B cell (primary cell): ENCODE results near the gene CCDC178. TPM values are rescaled to one million over a fixed set of nuclear protein-coding genes. Genes with fewer than 3 reads are reported as not detected.

Experiments
- ATAC-seq: fragments of 200-7000 bp; cut with Tn5 transposase; one replicate; pipeline ENCODE4 v1.10.0; 2021; ENCODE audit warnings: low read depth, mild to moderate bottlenecking, moderate number of reproducible peaks, moderate library complexity
- CTCF ChIA-PET: fragments of 350-600 bp; sonication (Branson Sonifier 250); formaldehyde crosslinking; loops from one replicate; lab custom pipeline; 2021; ENCODE audit warnings: antibody characterized with exemption, inconsistent platforms; lab: Charles Lee
- POLR2A ChIA-PET: fragments of 350-600 bp; sonication (Branson Sonifier 250); formaldehyde crosslinking; loops from one replicate; lab custom pipeline; 2021; ENCODE audit warnings: antibody characterized with exemption; lab: Charles Lee
- DNase-seq: peaks from one replicate; pipeline ENCODE4 v3.0.0; 2013
- H2AFZ ChIP-seq: 2 replicates; pipeline ENCODE4 v1.6.1; 2012; ENCODE audit warnings: mild to moderate bottlenecking, low read depth, low read length; ENCODE audit not compliant: insufficient read depth, poor library complexity, severe bottlenecking
- H3K27ac ChIP-seq, 2 donors: 1 replicate in 1 of 2; 2 replicates in 1 of 2; pipeline ENCODE4 v1.5.1; 2012 to 2013; ENCODE audit warnings: low read length in 2 of 2, mild to moderate bottlenecking in 2 of 2, moderate library complexity in 1 of 2
- H3K27me3 ChIP-seq, 4 experiments: fragments of 200-600 bp in 1 of 4; sonication (generic) in 1 of 4; replicated peaks in 1 of 4; 1 replicate in 2 of 4; 2 replicates in 2 of 4; pipeline versions ENCODE4 v1.6.1 to v1.7.0; 2013 to 2016; ENCODE audit warnings: low read length in 3 of 4, mild to moderate bottlenecking in 2 of 4, mixed read lengths in 1 of 4, moderate library complexity in 1 of 4; ENCODE audit not compliant: insufficient read depth in 4 of 4, control insufficient read depth in 3 of 4; ENCODE audit errors: control extremely low read depth in 1 of 4
- H3K36me3 ChIP-seq, 2 experiments: replicated peaks in 1 of 2; 1 replicate in 1 of 2; 2 replicates in 1 of 2; pipeline versions ENCODE4 v1.6.1 to v1.7.1; 2013; ENCODE audit warnings: low read length in 1 of 2; ENCODE audit not compliant: insufficient read depth in 2 of 2, control insufficient read depth in 1 of 2; ENCODE audit errors: control extremely low read depth in 1 of 2, extremely low read depth in 1 of 2
- H3K4me1 ChIP-seq, 2 donors: fragments of 200-600 bp in 1 of 2; sonication (generic) in 1 of 2; 1 replicate in 1 of 2; 2 replicates in 1 of 2; pipeline versions ENCODE4 v1.5.1 to v1.6.1; 2013 to 2017; ENCODE audit warnings: low read length in 2 of 2; ENCODE audit not compliant: control insufficient read depth in 2 of 2, insufficient read depth in 2 of 2
- H3K4me2 ChIP-seq: replicated peaks from 2 replicates; pipeline ENCODE3; 2012; ENCODE audit warnings: mild to moderate bottlenecking, low read depth, low read length; ENCODE audit not compliant: poor library complexity, severe bottlenecking
- H3K4me3 ChIP-seq, 5 experiments: fragments of 200-600 bp in 1 of 5; sonication (generic) in 1 of 5; 1 replicate in 3 of 5; 2 replicates in 2 of 5; pipeline versions ENCODE4 v1.5.1 to v1.7.0; 2011 to 2016; ENCODE audit warnings: low read length in 4 of 5, mild to moderate bottlenecking in 4 of 5, low read depth in 2 of 5, control low read depth in 1 of 5, moderate library complexity in 1 of 5; ENCODE audit not compliant: insufficient read depth in 1 of 5; ENCODE audit errors: control extremely low read depth in 1 of 5, extremely low read depth in 1 of 5
- H3K79me2 ChIP-seq: fragments of 200-600 bp; sonication (generic); one replicate; pipeline ENCODE4 v1.6.0; 2016; ENCODE audit warnings: low read length; ENCODE audit not compliant: control insufficient read depth, insufficient read depth
- H3K9ac ChIP-seq: fragments of 200-600 bp; sonication (generic); 2 replicates; pipeline ENCODE4 v1.6.1; 2017; ENCODE audit warnings: mild to moderate bottlenecking, low read length, moderate library complexity
- H3K9me3 ChIP-seq, 3 donors: one replicate each; pipeline versions ENCODE4 v1.6.1 to v1.7.1; 2013; ENCODE audit warnings: low read length in 2 of 3; ENCODE audit not compliant: control insufficient read depth in 2 of 3, insufficient read depth in 1 of 3; ENCODE audit errors: control extremely low read depth in 1 of 3
- H4K20me1 ChIP-seq: 2 replicates; pipeline ENCODE4 v1.6.0; 2012; ENCODE audit warnings: mild to moderate bottlenecking, low read length; ENCODE audit not compliant: insufficient read depth, control insufficient read depth, poor library complexity, severe bottlenecking
- H3K27ac Mint-ChIP-seq: one replicate; pipeline ENCODE4 v1.8.0; 2021; ENCODE audit warnings: mixed read lengths
- H3K27me3 Mint-ChIP-seq: one replicate; pipeline ENCODE4 v1.8.0; 2021; ENCODE audit warnings: mixed read lengths
- H3K4me1 Mint-ChIP-seq: one replicate; pipeline ENCODE4 v1.8.0; 2021; ENCODE audit warnings: mixed read lengths
- H3K4me3 Mint-ChIP-seq: one replicate; pipeline ENCODE4 v1.8.0; 2021; ENCODE audit warnings: mixed read lengths
- H3K9me3 Mint-ChIP-seq: one replicate; pipeline ENCODE4 v1.8.0; 2022; ENCODE audit warnings: mixed read lengths; ENCODE audit not compliant: insufficient read depth
- EZH2 ChIP-seq: IDR thresholded peaks from 2 replicates; pipeline ENCODE4 v1.6.1; 2012; ENCODE audit warnings: borderline replicate concordance, low read depth, mild to moderate bottlenecking, moderate library complexity, low read length; ENCODE audit not compliant: insufficient read depth, poor library complexity, severe bottlenecking
- WGBS: methylation state at CpG from one replicate; pipeline ENCODE4 v1.1.5; 2013; ENCODE audit warnings: missing lambda C conversion rate; ENCODE audit not compliant: insufficient coverage; 5-methylcytosine and 5-hydroxymethylcytosine counted together
- intact Hi-C: fragments of 100-400 bp; cut with micrococcal nuclease; formaldehyde crosslinking; loops from one replicate; pipeline ENCODE4 v1.10.0; 2022
- polyA plus RNA-seq: library from polyadenylated mRNA; depleted of rRNA; stranded (reverse); fragments of >200 nt; gene quantifications from 2 replicates; pipeline ENCODE4 v1.2.3, GENCODE V29; 2012
- total RNA-seq, 2 donors: library from RNA; stranded (reverse); fragments of 120-200 nt in 1 of 2; gene quantifications; 1 replicate in 1 of 2; 2 replicates in 1 of 2; pipeline versions ENCODE4 v1.2.3 to v1.2.4, GENCODE V29; 2013 to 2022
- TF ChIP-seq, protein P1 (sequence below): fragments of 200-600 bp; IDR thresholded peaks from one replicate; pipeline ENCODE4 v1.8.0; 2022; ENCODE audit warnings: antibody characterized with exemption, mild to moderate bottlenecking

Gene CCDC178
- total and polyA plus RNA-seq, 2 donors (not counting 1 experiment from before 2014, with no cell fraction given): not detected

DNA sequence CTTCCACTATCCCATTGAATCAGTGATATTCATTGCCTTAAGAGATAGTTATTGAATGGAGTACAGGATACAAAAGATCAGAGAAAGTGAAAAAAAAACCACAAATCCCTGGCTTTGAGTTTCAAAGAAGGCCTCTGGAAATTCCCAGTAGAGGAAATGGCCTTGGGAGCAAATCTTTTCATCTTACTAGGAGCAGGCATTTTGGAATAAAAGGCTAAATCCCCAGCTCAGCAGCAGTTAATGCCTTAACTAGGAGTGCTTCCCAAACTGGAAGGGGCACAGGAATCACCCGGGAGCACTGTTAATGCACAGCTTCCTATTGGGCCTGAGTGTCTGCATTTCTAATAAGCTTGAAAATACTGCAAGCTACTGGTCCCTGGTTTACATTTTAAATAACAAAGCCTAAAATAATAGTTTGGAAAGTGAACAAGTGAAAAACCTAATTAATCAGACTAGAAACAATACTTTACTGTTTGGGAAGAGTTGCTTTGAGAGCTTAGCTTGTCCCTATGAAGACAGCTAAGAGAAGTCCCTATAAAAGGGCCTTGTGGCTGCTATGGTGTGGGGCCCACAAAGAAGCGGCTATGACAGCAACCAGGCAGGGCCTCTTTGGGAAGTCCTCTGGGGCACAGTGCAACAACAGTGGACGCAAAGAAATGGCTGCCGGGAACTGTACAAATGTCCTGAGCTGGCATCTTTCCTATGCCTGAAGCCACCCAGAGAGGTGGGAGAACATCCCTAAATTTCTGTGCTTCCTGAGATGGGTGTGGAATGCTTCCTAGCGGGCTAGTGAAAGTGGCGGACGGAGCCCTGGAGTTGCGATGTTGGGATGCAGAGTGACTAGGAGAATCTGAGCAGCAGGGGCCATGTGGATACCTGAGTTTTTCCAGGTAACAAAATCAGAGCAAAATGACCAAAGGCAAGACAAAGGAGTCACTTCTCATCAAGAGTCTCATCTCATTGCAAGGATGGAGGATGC lies 550.6 kb downstream of the CCDC178 start:
- H3K4me3 Mint-ChIP-seq: no peak overlapping the region
- H3K4me2 ChIP-seq: no peak overlapping the region
- TF ChIP-seq EZH2: no peak
- TF ChIP-seq, protein P1, sequence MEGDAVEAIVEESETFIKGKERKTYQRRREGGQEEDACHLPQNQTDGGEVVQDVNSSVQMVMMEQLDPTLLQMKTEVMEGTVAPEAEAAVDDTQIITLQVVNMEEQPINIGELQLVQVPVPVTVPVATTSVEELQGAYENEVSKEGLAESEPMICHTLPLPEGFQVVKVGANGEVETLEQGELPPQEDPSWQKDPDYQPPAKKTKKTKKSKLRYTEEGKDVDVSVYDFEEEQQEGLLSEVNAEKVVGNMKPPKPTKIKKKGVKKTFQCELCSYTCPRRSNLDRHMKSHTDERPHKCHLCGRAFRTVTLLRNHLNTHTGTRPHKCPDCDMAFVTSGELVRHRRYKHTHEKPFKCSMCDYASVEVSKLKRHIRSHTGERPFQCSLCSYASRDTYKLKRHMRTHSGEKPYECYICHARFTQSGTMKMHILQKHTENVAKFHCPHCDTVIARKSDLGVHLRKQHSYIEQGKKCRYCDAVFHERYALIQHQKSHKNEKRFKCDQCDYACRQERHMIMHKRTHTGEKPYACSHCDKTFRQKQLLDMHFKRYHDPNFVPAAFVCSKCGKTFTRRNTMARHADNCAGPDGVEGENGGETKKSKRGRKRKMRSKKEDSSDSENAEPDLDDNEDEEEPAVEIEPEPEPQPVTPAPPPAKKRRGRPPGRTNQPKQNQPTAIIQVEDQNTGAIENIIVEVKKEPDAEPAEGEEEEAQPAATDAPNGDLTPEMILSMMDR: no peak
- no peak overlapping the region for H3K4me3 ChIP-seq
- H2AFZ ChIP-seq: no peak overlapping the region
- H3K9me3 Mint-ChIP-seq: no peaks in the 10 kb centered on the region
- no peaks in the 10 kb centered on the region for H3K27me3 ChIP-seq
- CTCF ChIA-PET: interaction anchor here (2.3 kb wide), 1 partner anchor 29 kb away, joined by 7 read pairs; no protein-coding TSS in a partner anchor
- intact Hi-C loops: no loop called here
- DNase-seq: no peak
- ATAC-seq: no peak
- no peaks in the 10 kb centered on the region for H3K79me2 ChIP-seq
- no peaks in the 10 kb centered on the region for H4K20me1 ChIP-seq
- H3K4me1 ChIP-seq: peaks cover 25 to 30% of the 10 kb centered on the region in 2 donors
- no peak overlapping the region for H3K9ac ChIP-seq
- H3K27ac ChIP-seq: no peak overlapping the region
- peaks cover 0 to 2% (median 2%) of the 10 kb centered on the region in 3 donors for H3K9me3 ChIP-seq
- no peaks in the 10 kb centered on the region for H3K27me3 Mint-ChIP-seq
- H3K4me1 Mint-ChIP-seq: peaks cover 40% of the 10 kb centered on the region
- no peaks in the 10 kb centered on the region for H3K36me3 ChIP-seq
- POLR2A ChIA-PET: no interaction called here
- 98% methylated on average over 6 of the region's 8 CpGs for WGBS
- H3K27ac Mint-ChIP-seq: no peak overlapping the region

DNA sequence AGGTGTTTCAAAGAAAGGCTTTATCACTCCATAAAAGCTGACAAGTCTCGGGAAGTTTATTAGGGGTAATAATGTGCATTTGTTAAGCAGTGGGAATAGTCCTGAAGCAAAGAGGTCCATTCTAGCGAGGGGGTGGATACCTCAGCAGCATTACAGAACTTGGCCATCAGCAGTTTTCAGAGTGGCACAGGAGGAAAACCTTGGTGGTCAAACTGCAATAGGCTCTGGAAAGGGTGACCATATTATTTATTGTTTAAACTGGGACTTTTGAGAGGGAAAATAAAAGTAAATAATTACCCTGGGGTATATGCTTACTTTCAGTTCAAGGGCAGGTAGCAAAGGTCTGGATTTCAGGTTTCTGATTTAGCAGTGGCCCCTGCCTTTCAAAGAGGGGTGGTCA lies 552.2 kb downstream of the CCDC178 start:
- Histone ChIP-seq H3K9me3 (peaks cover 0 to 4% (median 3%) of the 10 kb centered on the region in 3 donors), H3K4me1 (peaks cover 41 to 42% of the 10 kb centered on the region in 2 donors), H3K9ac (no peak overlapping the region), H4K20me1 (no peaks in the 10 kb centered on the region), H3K27me3 (no peaks in the 10 kb centered on the region), H3K4me3 (no peak overlapping the region), H3K36me3 (no peaks in the 10 kb centered on the region), H3K27ac (no peak overlapping the region), H2AFZ (no peak overlapping the region), H3K79me2 (no peaks in the 10 kb centered on the region), H3K4me2 (no peak overlapping the region)
- Mint-ChIP-seq H3K9me3 (no peaks in the 10 kb centered on the region), H3K27me3 (no peaks in the 10 kb centered on the region), H3K4me3 (no peak overlapping the region), H3K4me1 (peaks cover 54% of the 10 kb centered on the region), H3K27ac (no peak overlapping the region)
- CTCF ChIA-PET: no interaction called here
- TF ChIP-seq, protein P1: no peak
- TF ChIP-seq EZH2: no peak
- no peak for DNase-seq
- intact Hi-C loops: no loop called here
- WGBS: 100% methylated on average over 2 of the region's 2 CpGs
- POLR2A ChIA-PET: no interaction called here
- ATAC-seq: no peak
